NCI-H187 (cell line): ENCODE data around the gene NKX3-2.

ENCODE experiments used
- DNase-seq, 2 experiments: peaks; one replicate each; lab custom pipeline; 2025; lab: John Stamatoyannopoulos, UW

Gene NKX3-2

DNA sequence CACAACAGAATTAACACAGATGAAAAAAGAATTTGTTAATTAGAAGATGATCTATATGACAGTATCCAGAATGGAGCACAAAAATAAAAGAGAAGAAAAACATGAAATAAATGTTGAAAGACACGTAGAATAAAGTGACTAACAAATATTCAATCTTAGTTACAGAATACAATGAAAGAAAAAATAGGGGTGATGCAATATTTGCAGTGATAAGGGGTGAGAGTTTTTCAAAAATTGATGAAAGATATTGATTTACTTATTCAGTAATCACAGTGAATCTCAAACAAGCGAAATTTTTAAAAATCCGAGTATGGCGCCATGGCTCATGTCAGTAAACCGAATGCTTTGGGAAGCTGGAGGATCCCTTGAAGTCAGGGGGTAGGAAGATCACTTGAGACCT lies 39.9 kb downstream of the NKX3-2 start:
- DNase-seq: no peak

- no peak for DNase-seq
Measured at GRCh38 chr4:13498469-13498868, 45.8 kb downstream of the NKX3-2 start.

- no peak for DNase-seq
Measured at GRCh38 chr4:13496605-13497004, 47.7 kb downstream of the NKX3-2 start.

DNA sequence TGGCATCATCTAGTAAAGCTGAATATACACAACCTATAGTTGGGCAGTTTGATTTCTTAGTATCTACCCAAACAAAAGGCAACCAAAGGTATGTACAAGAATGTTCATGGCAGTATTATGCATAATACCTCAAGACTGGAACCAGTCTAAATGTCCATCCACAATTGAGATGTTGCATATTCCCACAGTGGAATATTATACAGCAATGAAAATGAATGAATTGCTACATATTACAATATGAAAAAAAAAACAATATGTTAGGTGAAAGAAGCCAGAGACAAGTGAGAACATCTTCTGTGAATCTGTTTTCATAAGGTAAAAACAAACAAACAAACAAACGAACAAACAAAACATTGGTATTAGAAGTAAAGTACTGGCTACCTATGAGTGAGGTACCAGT lies 48.6 kb downstream of the NKX3-2 start:
- no peak for DNase-seq

GRCh38 chr4:13493793-13494192 lies 50.5 kb downstream of the NKX3-2 start:
- no peak for DNase-seq

- no peak for DNase-seq
Measured at GRCh38 chr4:13492747-13493146, 51.6 kb downstream of the NKX3-2 start.
